ENCODE data around the gene NDUFAF8.

DNA sequence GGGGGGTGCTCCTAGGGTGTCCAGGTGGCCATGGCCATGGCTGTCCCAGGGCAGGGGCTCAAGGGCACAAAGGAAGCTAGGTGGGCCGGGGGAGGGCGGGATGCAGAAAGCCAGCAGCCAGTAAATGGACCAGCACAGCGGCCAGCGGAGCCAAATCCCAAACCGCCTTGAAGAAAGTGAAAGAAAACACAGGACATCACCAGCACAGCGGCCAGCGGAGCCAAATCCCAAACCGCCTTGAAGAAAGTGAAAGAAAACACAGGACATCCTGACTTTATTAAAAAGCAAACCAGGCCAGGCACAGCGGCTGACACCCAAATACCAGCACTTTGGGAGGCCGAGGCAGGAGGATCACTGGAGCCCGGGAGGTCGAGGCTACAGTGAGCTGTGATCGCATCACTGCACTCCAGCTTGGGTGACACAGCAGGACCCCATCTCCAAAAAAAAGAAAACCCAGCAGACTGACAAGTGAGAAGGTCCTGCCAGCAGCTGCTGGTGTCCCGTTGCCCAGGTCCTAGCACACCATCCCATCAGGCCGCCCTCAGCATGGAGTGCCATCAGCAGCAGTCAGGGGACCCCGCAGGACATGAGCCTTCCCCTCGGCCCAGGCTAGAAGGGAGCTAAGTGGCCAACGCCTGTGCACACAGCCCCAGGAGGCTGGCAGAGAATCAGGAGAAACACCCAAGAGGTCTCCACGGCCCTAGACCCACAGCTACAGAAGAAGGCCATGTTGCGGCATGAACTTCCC lies 39.0 kb downstream of the NDUFAF8 start:
- TF ChIP-seq, protein P1, sequence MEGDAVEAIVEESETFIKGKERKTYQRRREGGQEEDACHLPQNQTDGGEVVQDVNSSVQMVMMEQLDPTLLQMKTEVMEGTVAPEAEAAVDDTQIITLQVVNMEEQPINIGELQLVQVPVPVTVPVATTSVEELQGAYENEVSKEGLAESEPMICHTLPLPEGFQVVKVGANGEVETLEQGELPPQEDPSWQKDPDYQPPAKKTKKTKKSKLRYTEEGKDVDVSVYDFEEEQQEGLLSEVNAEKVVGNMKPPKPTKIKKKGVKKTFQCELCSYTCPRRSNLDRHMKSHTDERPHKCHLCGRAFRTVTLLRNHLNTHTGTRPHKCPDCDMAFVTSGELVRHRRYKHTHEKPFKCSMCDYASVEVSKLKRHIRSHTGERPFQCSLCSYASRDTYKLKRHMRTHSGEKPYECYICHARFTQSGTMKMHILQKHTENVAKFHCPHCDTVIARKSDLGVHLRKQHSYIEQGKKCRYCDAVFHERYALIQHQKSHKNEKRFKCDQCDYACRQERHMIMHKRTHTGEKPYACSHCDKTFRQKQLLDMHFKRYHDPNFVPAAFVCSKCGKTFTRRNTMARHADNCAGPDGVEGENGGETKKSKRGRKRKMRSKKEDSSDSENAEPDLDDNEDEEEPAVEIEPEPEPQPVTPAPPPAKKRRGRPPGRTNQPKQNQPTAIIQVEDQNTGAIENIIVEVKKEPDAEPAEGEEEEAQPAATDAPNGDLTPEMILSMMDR (IDR thresholded peaks at IDR 0.05): no peak
- TF ChIP-seq POLR2A (IDR thresholded peaks at IDR 0.05) (no peak), POLR2AphosphoS5 (IDR thresholded peaks at IDR 0.05) (no peak), EP300 (IDR thresholded peaks at IDR 0.05) (no peak)
